CD8-positive, alpha-beta memory T cell (primary cell): Measurements from ENCODE around the gene LTBP1. TPM values are rescaled to one million over a fixed set of nuclear protein-coding genes. Genes with fewer than 3 reads are reported as not detected.

ENCODE experiments used
- CTCF ChIA-PET: fragments of 350-600 bp; sonication (Branson Sonifier 250); formaldehyde crosslinking; loops from one replicate; lab custom pipeline; 2021; ENCODE audit warnings: antibody characterized with exemption; lab: Charles Lee
- POLR2A ChIA-PET: fragments of 350-600 bp; sonication (Branson Sonifier 250); formaldehyde crosslinking; loops from one replicate; lab custom pipeline; 2021; ENCODE audit warnings: antibody characterized with exemption; lab: Charles Lee
- DNase-seq, 5 donors: peaks; one replicate each; pipeline versions ENCODE4 v3.0.0 to v3.0.0-alpha.2; 2020 to 2022; ENCODE audit warnings: mixed read lengths in 1 of 5
- H3K27ac ChIP-seq: one replicate; pipeline ENCODE4 v1.7.0; 2013; ENCODE audit warnings: low read depth, mild to moderate bottlenecking, low read length, moderate library complexity
- H3K27me3 ChIP-seq: 2 replicates; pipeline ENCODE4 v1.7.0; 2013; ENCODE audit warnings: low read length, mild to moderate bottlenecking; ENCODE audit not compliant: insufficient read depth, poor library complexity, severe bottlenecking
- H3K36me3 ChIP-seq: 2 replicates; pipeline ENCODE4 v1.7.0; 2013; ENCODE audit warnings: mild to moderate bottlenecking, low read length, moderate library complexity; ENCODE audit not compliant: insufficient read depth
- H3K4me1 ChIP-seq: 2 replicates; pipeline ENCODE4 v1.7.0; 2013; ENCODE audit warnings: mild to moderate bottlenecking, low read length, moderate library complexity; ENCODE audit not compliant: insufficient read depth
- H3K4me3 ChIP-seq: 2 replicates; pipeline ENCODE4 v1.7.0; 2013; ENCODE audit warnings: mild to moderate bottlenecking, low read length
- H3K9me3 ChIP-seq: 2 replicates; pipeline ENCODE4 v1.7.0; 2013; ENCODE audit warnings: mild to moderate bottlenecking, low read length
- H3K27ac Mint-ChIP-seq, 8 donors: one replicate each; pipeline ENCODE4 v1.8.0; 2020 to 2021; ENCODE audit warnings: mixed read lengths in 8 of 8, mild to moderate bottlenecking in 6 of 8, inconsistent platforms in 3 of 8, moderate library complexity in 3 of 8
- H3K27me3 Mint-ChIP-seq, 2 donors: one replicate each; pipeline ENCODE4 v1.8.0; 2020 to 2021; ENCODE audit warnings: mixed read lengths in 2 of 2, mild to moderate bottlenecking in 1 of 2, moderate library complexity in 1 of 2
- H3K36me3 Mint-ChIP-seq, 3 donors: one replicate each; pipeline ENCODE4 v1.8.0; 2020 to 2021; ENCODE audit warnings: mixed read lengths in 3 of 3, inconsistent platforms in 1 of 3, mild to moderate bottlenecking in 1 of 3
- H3K4me1 Mint-ChIP-seq, 3 donors: one replicate each; pipeline ENCODE4 v1.8.0; 2020 to 2021; ENCODE audit warnings: mixed read lengths in 3 of 3, inconsistent platforms in 1 of 3, mild to moderate bottlenecking in 1 of 3
- H3K4me3 Mint-ChIP-seq, 7 donors: one replicate each; pipeline ENCODE4 v1.8.0; 2020 to 2021; ENCODE audit warnings: mixed read lengths in 7 of 7, mild to moderate bottlenecking in 6 of 7, moderate library complexity in 4 of 7, inconsistent platforms in 2 of 7
- H3K9me3 Mint-ChIP-seq, 5 donors: one replicate each; pipeline ENCODE4 v1.8.0; 2020 to 2022; ENCODE audit warnings: mixed read lengths in 5 of 5, mild to moderate bottlenecking in 3 of 5, moderate library complexity in 2 of 5, inconsistent platforms in 1 of 5
- polyA plus RNA-seq: library from polyadenylated mRNA; unstranded; fragments of 300-500 nt; fragmentation: Illumina TruSeq; gene quantifications from one replicate; pipeline ENCODE4 v1.2.3, GENCODE V29; 2021
- total RNA-seq, 2 experiments: library from RNA; stranded (reverse); gene quantifications; one replicate each; pipeline ENCODE4 v1.2.3, GENCODE V29; 2021

LTBP1 gene
- total and polyA plus RNA-seq, 3 experiments from 2014 or later = not detected

DNA sequence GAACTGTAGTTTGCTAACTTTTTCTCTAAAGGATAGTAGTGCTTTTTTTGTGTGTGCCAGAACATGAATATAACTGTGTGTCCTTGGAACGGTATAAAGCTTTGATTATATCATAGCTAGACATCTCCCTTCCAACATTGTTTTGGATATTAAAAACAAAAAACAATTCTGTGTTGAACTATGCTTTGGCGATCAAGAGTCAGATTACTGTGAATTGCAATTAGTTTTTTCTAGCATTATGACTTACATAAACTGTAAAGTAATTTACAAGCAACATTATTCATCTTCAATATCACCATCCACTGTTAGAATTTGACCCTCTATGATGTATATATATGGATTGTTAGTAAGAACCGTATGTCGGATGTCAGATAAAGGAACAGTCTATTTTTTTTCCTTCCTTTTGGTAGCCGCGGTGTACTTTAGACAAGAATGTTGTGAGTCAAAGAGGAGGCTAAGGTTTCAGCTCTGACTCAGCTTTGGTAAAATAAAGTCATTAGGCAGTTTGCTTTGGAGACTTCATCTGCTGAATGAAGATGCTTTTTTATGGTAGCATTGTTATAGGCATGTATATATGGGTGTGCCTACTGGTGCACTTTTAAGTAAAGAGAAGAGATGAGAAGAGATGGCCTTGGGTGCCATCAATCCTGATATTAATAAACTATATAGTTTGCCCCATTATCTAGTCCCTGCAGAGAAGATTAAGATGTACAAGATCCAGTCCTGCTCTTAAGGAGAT, 76.4 kb downstream of the LTBP1 start:
- no peaks in the 10 kb centered on the region for H3K9me3 ChIP-seq
- no peaks in the 10 kb centered on the region for H3K4me1 Mint-ChIP-seq
- no peak overlapping the region for H3K4me3 ChIP-seq
- no peaks in the 10 kb centered on the region for H3K36me3 ChIP-seq
- H3K4me1 ChIP-seq = no peaks in the 10 kb centered on the region
- no peak overlapping the region for H3K27ac Mint-ChIP-seq
- CTCF ChIA-PET = no interaction called here
- H3K27ac ChIP-seq = no peak overlapping the region
- peaks cover 12 to 41% of the 10 kb centered on the region in 2 donors for H3K27me3 Mint-ChIP-seq
- H3K9me3 Mint-ChIP-seq = peaks cover 0 to 3% (median 3%) of the 10 kb centered on the region in 5 donors
- no peak for DNase-seq
- H3K36me3 Mint-ChIP-seq = no peaks in the 10 kb centered on the region
- H3K27me3 ChIP-seq = peaks cover 5% of the 10 kb centered on the region
- POLR2A ChIA-PET = no interaction called here
- no peak overlapping the region for H3K4me3 Mint-ChIP-seq

DNA sequence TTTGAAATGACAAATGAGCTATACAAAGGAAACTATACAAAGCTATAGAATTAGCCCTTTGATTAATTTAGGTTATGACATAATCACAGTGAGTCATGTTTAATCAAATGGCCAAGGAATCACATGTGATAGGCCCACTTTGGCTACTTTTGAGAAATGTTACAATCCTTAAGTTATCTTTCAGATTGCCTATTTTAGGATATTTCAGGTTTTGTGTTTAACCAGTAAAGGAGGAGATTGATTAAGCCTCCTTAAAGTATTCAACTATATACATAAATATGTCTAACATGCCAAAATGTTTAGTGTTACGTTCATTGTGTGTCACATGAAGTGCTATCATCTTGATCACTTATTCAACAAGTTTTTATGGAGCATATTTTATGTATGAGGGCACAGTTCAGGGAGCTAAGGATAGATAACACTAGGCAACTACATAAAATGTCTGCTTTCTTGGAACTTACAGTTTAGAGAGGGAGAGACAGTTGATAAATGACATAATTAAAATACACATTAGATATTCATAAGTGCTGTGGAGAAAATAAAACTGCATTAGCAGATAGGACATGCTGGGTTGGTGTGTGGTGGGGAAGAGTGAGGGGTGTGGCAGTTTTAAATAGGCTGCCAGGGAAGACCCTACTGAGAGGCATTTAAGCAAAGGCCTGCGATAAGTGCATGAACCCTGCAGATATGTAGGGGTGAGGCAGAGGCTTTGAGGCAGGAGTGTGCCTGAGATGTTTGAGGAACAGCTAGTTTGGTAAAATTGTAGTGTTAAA, 77.2 kb downstream of the LTBP1 start:
- no peak overlapping the region for H3K4me3 ChIP-seq
- peaks cover 5% of the 10 kb centered on the region for H3K27me3 ChIP-seq
- H3K27ac ChIP-seq = no peak overlapping the region
- H3K27me3 Mint-ChIP-seq = peaks cover 15 to 41% of the 10 kb centered on the region in 2 donors
- ChIA-PET CTCF (no interaction called here), POLR2A (no interaction called here)
- H3K36me3 Mint-ChIP-seq = no peaks in the 10 kb centered on the region
- H3K9me3 ChIP-seq = no peaks in the 10 kb centered on the region
- H3K27ac Mint-ChIP-seq = no peak overlapping the region
- no peaks in the 10 kb centered on the region for H3K36me3 ChIP-seq
- H3K4me3 Mint-ChIP-seq = no peak overlapping the region
- no peaks in the 10 kb centered on the region for H3K4me1 Mint-ChIP-seq
- H3K9me3 Mint-ChIP-seq = peaks cover 0 to 3% (median 3%) of the 10 kb centered on the region in 5 donors
- no peaks in the 10 kb centered on the region for H3K4me1 ChIP-seq
- no peak for DNase-seq

- no peaks in the 10 kb centered on the region for H3K4me1 ChIP-seq
- POLR2A ChIA-PET = no interaction called here
- CTCF ChIA-PET = no interaction called here
These were observed 78.0 kb downstream of the LTBP1 start for GRCh38 chr2:33024758-33025157.

GRCh38 chr2:33029459-33029858, 82.7 kb downstream of the LTBP1 start:
- Mint-ChIP-seq H3K9me3 (peaks cover 0 to under 1% (median 0%) of the 10 kb centered on the region in 5 donors), H3K27me3 (peaks cover 14 to 22% of the 10 kb centered on the region in 2 donors), H3K27ac (no peak overlapping the region), H3K4me1 (no peaks in the 10 kb centered on the region), H3K4me3 (no peak overlapping the region), H3K36me3 (no peaks in the 10 kb centered on the region)
- H3K36me3 ChIP-seq = no peaks in the 10 kb centered on the region
- H3K27me3 ChIP-seq = no peaks in the 10 kb centered on the region
- H3K4me1 ChIP-seq = no peaks in the 10 kb centered on the region
- POLR2A ChIA-PET = no interaction called here
- CTCF ChIA-PET = no interaction called here
- no peak overlapping the region for H3K4me3 ChIP-seq
- no peak for DNase-seq
- H3K9me3 ChIP-seq = no peaks in the 10 kb centered on the region
- H3K27ac ChIP-seq = no peak overlapping the region

More at GRCh38 chr2:33024758-33025157, 78.0 kb downstream of the LTBP1 start:
- no peak overlapping the region for H3K27ac ChIP-seq
- Mint-ChIP-seq H3K27me3 (peaks cover 15 to 44% of the 10 kb centered on the region in 2 donors), H3K4me3 (no peak overlapping the region), H3K36me3 (no peaks in the 10 kb centered on the region), H3K4me1 (no peaks in the 10 kb centered on the region), H3K9me3 (peaks cover 0 to 3% (median 3%) of the 10 kb centered on the region in 5 donors), H3K27ac (no peak overlapping the region)
- DNase-seq = no peak
- no peaks in the 10 kb centered on the region for H3K36me3 ChIP-seq
- peaks cover 5% of the 10 kb centered on the region for H3K27me3 ChIP-seq
- H3K4me3 ChIP-seq = no peak overlapping the region
- H3K9me3 ChIP-seq = no peaks in the 10 kb centered on the region

GRCh38 chr2:33029926-33030325, 83.2 kb downstream of the LTBP1 start:
- H3K4me1 ChIP-seq = no peaks in the 10 kb centered on the region
- H3K27me3 Mint-ChIP-seq = peaks cover 10 to 21% of the 10 kb centered on the region in 2 donors
- no peaks in the 10 kb centered on the region for H3K4me1 Mint-ChIP-seq
- POLR2A ChIA-PET = no interaction called here
- DNase-seq = no peak
- no peaks in the 10 kb centered on the region for H3K36me3 ChIP-seq
- H3K36me3 Mint-ChIP-seq = no peaks in the 10 kb centered on the region
- H3K4me3 Mint-ChIP-seq = no peak overlapping the region
- CTCF ChIA-PET = no interaction called here
- H3K4me3 ChIP-seq = no peak overlapping the region
- no peaks in the 10 kb centered on the region for H3K9me3 ChIP-seq
- no peaks in the 10 kb centered on the region for H3K9me3 Mint-ChIP-seq
- no peak overlapping the region for H3K27ac ChIP-seq
- no peak overlapping the region for H3K27ac Mint-ChIP-seq
- no peaks in the 10 kb centered on the region for H3K27me3 ChIP-seq

DNA sequence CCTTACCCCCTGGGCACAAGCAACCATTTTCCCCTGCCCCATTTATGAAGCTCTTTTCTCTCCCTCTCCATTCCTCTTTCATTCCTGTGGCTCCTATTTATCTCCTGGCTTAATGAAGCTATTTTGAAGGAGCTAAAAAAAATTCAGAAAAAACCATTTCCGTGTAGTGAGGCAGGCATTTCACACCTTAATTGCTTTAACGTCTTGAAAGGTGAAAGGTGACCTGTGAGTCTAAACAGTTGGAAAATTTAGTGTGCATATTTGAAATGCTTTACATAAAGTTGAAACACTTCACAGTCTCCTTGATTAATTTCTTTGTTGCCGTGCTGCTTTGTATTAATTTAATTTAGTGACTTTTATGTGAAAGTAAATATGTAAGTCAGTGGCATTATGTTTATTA, 83.6 kb downstream of the LTBP1 start:
- H3K27me3 ChIP-seq = no peaks in the 10 kb centered on the region
- H3K36me3 Mint-ChIP-seq = no peaks in the 10 kb centered on the region
- DNase-seq = no peak
- no peaks in the 10 kb centered on the region for H3K9me3 ChIP-seq
- CTCF ChIA-PET = no interaction called here
- no peaks in the 10 kb centered on the region for H3K36me3 ChIP-seq
- POLR2A ChIA-PET = no interaction called here
- H3K27ac ChIP-seq = no peak overlapping the region
- no peaks in the 10 kb centered on the region for H3K4me1 ChIP-seq
- no peak overlapping the region for H3K27ac Mint-ChIP-seq
- H3K4me1 Mint-ChIP-seq = no peaks in the 10 kb centered on the region
- no peak overlapping the region for H3K4me3 Mint-ChIP-seq
- peaks cover 7 to 20% of the 10 kb centered on the region in 2 donors for H3K27me3 Mint-ChIP-seq
- no peaks in the 10 kb centered on the region for H3K9me3 Mint-ChIP-seq
- H3K4me3 ChIP-seq = no peak overlapping the region

- Histone ChIP-seq H3K4me1 (no peaks in the 10 kb centered on the region), H3K27ac (no peak overlapping the region), H3K9me3 (no peaks in the 10 kb centered on the region), H3K36me3 (no peaks in the 10 kb centered on the region), H3K27me3 (no peaks in the 10 kb centered on the region), H3K4me3 (no peak overlapping the region)
- Mint-ChIP-seq H3K9me3 (no peaks in the 10 kb centered on the region), H3K27me3 (peaks cover 8 to 10% of the 10 kb centered on the region in 2 donors), H3K27ac (no peak overlapping the region), H3K4me3 (no peak overlapping the region), H3K36me3 (no peaks in the 10 kb centered on the region), H3K4me1 (no peaks in the 10 kb centered on the region)
- ChIA-PET POLR2A (no interaction called here), CTCF (no interaction called here)
- no peak for DNase-seq
These were observed 85.5 kb downstream of the LTBP1 start for GRCh38 chr2:33032245-33032644.

DNA sequence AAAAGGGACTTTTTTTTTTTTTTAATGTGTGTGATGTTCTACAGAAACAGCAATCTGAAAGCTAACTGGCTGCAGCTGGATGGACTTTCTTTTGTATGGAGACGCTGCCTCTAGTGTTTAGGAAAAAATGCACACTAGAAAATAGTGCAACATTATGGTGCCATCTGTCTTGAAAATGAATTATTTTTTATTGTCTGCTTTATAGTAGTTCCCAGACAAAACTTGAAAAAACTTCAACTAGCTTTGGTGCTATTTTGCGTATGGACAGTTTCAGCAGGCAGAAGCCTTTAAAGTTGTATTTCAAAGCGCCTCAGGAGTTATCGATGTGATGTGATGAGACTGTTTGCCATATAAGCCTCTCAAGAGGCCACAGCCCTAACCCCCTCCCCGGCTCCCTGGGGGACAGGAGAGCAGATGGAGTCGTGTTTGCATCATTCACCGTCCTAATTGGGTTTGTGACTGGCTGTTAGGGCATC, 86.9 kb downstream of the LTBP1 start:
- H3K9me3 Mint-ChIP-seq = no peaks in the 10 kb centered on the region
- Histone ChIP-seq H3K9me3 (no peaks in the 10 kb centered on the region), H3K4me3 (no peak overlapping the region), H3K27me3 (no peaks in the 10 kb centered on the region), H3K27ac (no peak overlapping the region), H3K36me3 (no peaks in the 10 kb centered on the region), H3K4me1 (no peaks in the 10 kb centered on the region)
- H3K27ac Mint-ChIP-seq = no peak overlapping the region
- ChIA-PET POLR2A (no interaction called here), CTCF (no interaction called here)
- H3K27me3 Mint-ChIP-seq = peaks cover 8 to 13% of the 10 kb centered on the region in 2 donors
- no peak for DNase-seq
- H3K36me3 Mint-ChIP-seq = no peaks in the 10 kb centered on the region
- no peak overlapping the region for H3K4me3 Mint-ChIP-seq
- no peaks in the 10 kb centered on the region for H3K4me1 Mint-ChIP-seq
